Right lobe of liver (tissue), 6 donors: ENCODE measurements around the gene LDLRAD3. TPM values are rescaled to one million over a fixed set of nuclear protein-coding genes. Genes with fewer than 3 reads are reported as not detected.

ENCODE experiments used
- ATAC-seq, 4 donors: fragments of 200-7000 bp; cut with Tn5 transposase; one replicate each; pipeline ENCODE4 v1.9.1; 2020; ENCODE audit warnings: mild to moderate bottlenecking in 4 of 4, moderate library complexity in 4 of 4
- DNase-seq, 3 donors: peaks; one replicate each; pipeline ENCODE4 v3.0.0-alpha.2; 2020
- H3K27ac ChIP-seq, 3 donors: fragments of 200-600 bp; one replicate each; pipeline ENCODE4 v1.8.0; 2022
- H3K27me3 ChIP-seq, 2 donors: fragments of 200-600 bp; one replicate each; pipeline ENCODE4 v1.8.0; 2022
- H3K36me3 ChIP-seq, 4 donors: fragments of 200-600 bp; sonication (generic) in 1 of 4; one replicate each; pipeline versions ENCODE4 v1.5.1 to v1.8.0; 2017 to 2022; ENCODE audit warnings: control low read depth in 1 of 4
- H3K4me1 ChIP-seq, 4 donors: fragments of 200-600 bp; sonication (generic) in 1 of 4; one replicate each; pipeline versions ENCODE4 v1.5.1 to v1.8.0; 2017 to 2022; ENCODE audit warnings: control low read depth in 1 of 4
- H3K4me3 ChIP-seq, 3 donors: fragments of 200-600 bp; one replicate each; pipeline ENCODE4 v1.8.0; 2022
- H3K9me3 ChIP-seq, 4 donors: fragments of 200-600 bp; sonication (generic) in 1 of 4; one replicate each; pipeline versions ENCODE4 v1.5.1 to v1.8.0; 2017 to 2022; ENCODE audit warnings: control low read depth in 1 of 4
- POLR2A ChIP-seq: fragments of 450-650 bp; IDR thresholded peaks from one replicate; pipeline ENCODE4 v1.6.1; 2017; ENCODE audit warnings: antibody characterized with exemption, mild to moderate bottlenecking
- WGBS: methylation state at CpG from one replicate; pipeline ENCODE4 v1.1.6; 2018; ENCODE audit warnings: low coverage, low lambda C conversion rate; ENCODE audit not compliant: insufficient coverage; ENCODE audit errors: missing lambda C conversion rate; 5-methylcytosine and 5-hydroxymethylcytosine counted together
- intact Hi-C, 2 donors: fragments of 100-400 bp; cut with DNase I; formaldehyde crosslinking; loops; one replicate each; pipeline versions ENCODE4 v1.11.2 to v1.14.1; 2022
- total RNA-seq, 6 experiments: library from RNA; depleted of rRNA in 2 of 6; stranded (reverse); fragments of >200 nt in 2 of 6; fragmentation: NEBNext Ultra II Directional in 3 of 6; extraction: Animal tissue kit (Norgen Biotek cat#: 25700) in 3 of 6; gene quantifications; one replicate each; pipeline versions ENCODE4 v1.1.0 to v1.2.4, GENCODE V29; 2016 to 2023
- TF ChIP-seq, protein P1 (sequence below), 4 donors: fragments of 200-600 bp in 3 of 4; fragments of 450-650 bp in 1 of 4; IDR thresholded peaks; one replicate each; pipeline versions ENCODE4 v1.5.1 to v1.8.0; 2016 to 2022; ENCODE audit warnings: antibody characterized with exemption in 4 of 4, mild to moderate bottlenecking in 2 of 4
- donor health status: DM: no; HTN: yes; CAD: no.
- donor health status: DM: no; HTN: no; CAD: no.
- donor health status: DM: no; HTN: no; CAD: no.
- donor health status: DM: no; HTN: yes; CAD: no.
- donor health status: DM: no; HTN: yes; CAD: no.

Gene LDLRAD3
- total RNA-seq, 6 experiments from 2014 or later = 0.62 to 3.3 (median 2.7) TPM

DNA sequence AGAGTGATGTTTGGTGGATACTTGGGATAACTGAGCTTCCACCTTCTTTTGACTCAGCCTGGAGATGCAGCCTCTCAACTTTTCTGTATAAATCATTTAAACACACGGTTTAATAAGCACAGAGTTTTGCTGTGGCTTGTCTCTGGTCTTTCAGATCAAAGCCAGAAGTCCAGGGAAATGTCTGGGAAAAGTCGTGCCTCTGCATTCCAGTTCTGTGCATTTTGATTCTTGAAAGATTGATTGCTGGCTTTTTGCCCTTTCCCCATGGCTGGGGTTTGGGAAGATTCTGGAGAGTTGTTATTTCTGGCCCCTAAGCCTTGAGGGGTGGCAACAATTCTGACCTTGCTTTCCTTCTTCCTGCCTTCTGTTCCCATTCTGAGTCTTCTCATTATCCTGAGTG lies 191.2 kb downstream of the LDLRAD3 start:
- H3K27me3 ChIP-seq = no peaks in the 10 kb centered on the region
- H3K4me3 ChIP-seq = no peak overlapping the region
- intact Hi-C loops = loop anchor here in 1 of 2 donors (10.0 kb wide), 1 partner anchor 520 kb away; the partner anchor contains the start of gene FJX1
- H3K9me3 ChIP-seq = no peaks in the 10 kb centered on the region
- TF ChIP-seq, protein P1, sequence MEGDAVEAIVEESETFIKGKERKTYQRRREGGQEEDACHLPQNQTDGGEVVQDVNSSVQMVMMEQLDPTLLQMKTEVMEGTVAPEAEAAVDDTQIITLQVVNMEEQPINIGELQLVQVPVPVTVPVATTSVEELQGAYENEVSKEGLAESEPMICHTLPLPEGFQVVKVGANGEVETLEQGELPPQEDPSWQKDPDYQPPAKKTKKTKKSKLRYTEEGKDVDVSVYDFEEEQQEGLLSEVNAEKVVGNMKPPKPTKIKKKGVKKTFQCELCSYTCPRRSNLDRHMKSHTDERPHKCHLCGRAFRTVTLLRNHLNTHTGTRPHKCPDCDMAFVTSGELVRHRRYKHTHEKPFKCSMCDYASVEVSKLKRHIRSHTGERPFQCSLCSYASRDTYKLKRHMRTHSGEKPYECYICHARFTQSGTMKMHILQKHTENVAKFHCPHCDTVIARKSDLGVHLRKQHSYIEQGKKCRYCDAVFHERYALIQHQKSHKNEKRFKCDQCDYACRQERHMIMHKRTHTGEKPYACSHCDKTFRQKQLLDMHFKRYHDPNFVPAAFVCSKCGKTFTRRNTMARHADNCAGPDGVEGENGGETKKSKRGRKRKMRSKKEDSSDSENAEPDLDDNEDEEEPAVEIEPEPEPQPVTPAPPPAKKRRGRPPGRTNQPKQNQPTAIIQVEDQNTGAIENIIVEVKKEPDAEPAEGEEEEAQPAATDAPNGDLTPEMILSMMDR (IDR thresholded peaks at IDR 0.05) = no peak
- TF ChIP-seq POLR2A = no peak
- no peak overlapping the region for H3K27ac ChIP-seq
- H3K4me1 ChIP-seq = no peaks in the 10 kb centered on the region
- no peaks in the 10 kb centered on the region for H3K36me3 ChIP-seq
- DNase-seq = no peak
- WGBS = 14% methylated on average over 2 of the region's 2 CpGs
- ATAC-seq = no peak

GRCh38 chr11:36139767-36140166 lies 195.9 kb downstream of the LDLRAD3 start:
- WGBS = 46% methylated on average over 2 of the region's 3 CpGs
- H3K4me1 ChIP-seq = no peaks in the 10 kb centered on the region
- no peaks in the 10 kb centered on the region for H3K27me3 ChIP-seq
- no peak for DNase-seq
- H3K27ac ChIP-seq = no peak overlapping the region
- H3K36me3 ChIP-seq = no peaks in the 10 kb centered on the region
- intact Hi-C loops = loop anchor here in 1 of 2 donors (10.0 kb wide), 1 partner anchor 525 kb away; the partner anchor contains the start of gene FJX1
- H3K4me3 ChIP-seq = no peak overlapping the region
- TF ChIP-seq, protein P1 (IDR thresholded peaks at IDR 0.05) = no peak
- TF ChIP-seq POLR2A = no peak
- no peak for ATAC-seq
- H3K9me3 ChIP-seq = no peaks in the 10 kb centered on the region

DNA sequence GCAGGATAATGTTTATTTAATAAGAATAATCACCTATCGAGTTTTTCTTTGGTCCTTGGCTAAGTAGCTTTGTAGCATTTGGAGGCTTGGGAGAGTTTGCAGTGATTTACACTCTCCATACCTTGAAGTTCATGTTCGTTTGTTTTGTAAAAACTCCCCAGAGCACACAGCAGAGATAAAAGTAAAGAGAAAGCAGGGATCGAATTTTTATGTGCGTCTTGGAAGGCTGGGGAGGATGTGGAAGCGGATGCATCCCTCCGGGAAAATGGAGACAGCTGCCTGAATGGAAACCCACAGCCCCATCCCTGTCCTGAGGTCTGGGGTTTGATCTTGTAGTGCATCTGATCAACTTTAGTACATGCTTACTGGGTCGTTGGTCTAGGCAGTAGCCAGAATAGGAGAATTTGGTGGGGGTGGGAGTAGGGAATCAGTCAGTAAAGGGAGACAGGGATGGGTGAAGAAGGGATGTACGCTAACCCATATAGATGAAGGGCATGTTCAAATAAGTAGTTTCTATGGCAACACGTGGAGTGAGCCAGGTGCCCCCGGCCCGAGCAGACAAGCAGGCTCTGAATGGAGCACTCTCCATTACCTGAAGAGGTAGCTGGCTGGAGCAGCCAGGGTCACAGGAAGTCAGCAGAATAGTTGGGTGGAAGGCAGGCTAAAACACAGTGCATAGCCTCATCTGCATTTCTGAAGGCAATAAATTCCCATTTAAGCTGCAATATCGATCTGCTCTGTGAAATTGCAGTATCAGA lies 197.5 kb downstream of the LDLRAD3 start:
- ATAC-seq (no peak), DNase-seq (no peak)
- Histone ChIP-seq H3K4me1 (no peaks in the 10 kb centered on the region), H3K4me3 (no peak overlapping the region), H3K9me3 (no peaks in the 10 kb centered on the region), H3K36me3 (no peaks in the 10 kb centered on the region), H3K27me3 (no peaks in the 10 kb centered on the region), H3K27ac (no peak overlapping the region)
- 56% methylated on average over 11 of the region's 12 CpGs for WGBS
- TF ChIP-seq POLR2A = no peak
- intact Hi-C loops = no loop called here

- H3K4me3 ChIP-seq = no peak overlapping the region
- H3K9me3 ChIP-seq = no peaks in the 10 kb centered on the region
- no peaks in the 10 kb centered on the region for H3K27me3 ChIP-seq
- intact Hi-C loops = no loop called here
- H3K4me1 ChIP-seq = no peaks in the 10 kb centered on the region
- H3K36me3 ChIP-seq = no peaks in the 10 kb centered on the region
- TF ChIP-seq POLR2A = no peak
- TF ChIP-seq, protein P1 (IDR thresholded peaks at IDR 0.05) = no peak
- no peak for DNase-seq
- H3K27ac ChIP-seq = no peak overlapping the region
- no peak for ATAC-seq
- 56% methylated on average over 2 of the region's 2 CpGs for WGBS
Observed at GRCh38 chr11:36141956-36142355, 198.1 kb downstream of the LDLRAD3 start.

GRCh38 chr11:36142439-36142838 lies 198.6 kb downstream of the LDLRAD3 start:
- Histone ChIP-seq H3K27ac (no peak overlapping the region), H3K4me3 (no peak overlapping the region)
- intact Hi-C loops = no loop called here

More at GRCh38 chr11:36142439-36142838, 198.6 kb downstream of the LDLRAD3 start:
- Histone ChIP-seq H3K9me3 (no peaks in the 10 kb centered on the region), H3K36me3 (no peaks in the 10 kb centered on the region), H3K4me1 (no peaks in the 10 kb centered on the region), H3K27me3 (no peaks in the 10 kb centered on the region)
- ATAC-seq = no peak
- DNase-seq = no peak
- TF ChIP-seq, protein P1 (IDR thresholded peaks at IDR 0.05) = no peak
- TF ChIP-seq POLR2A = no peak
- WGBS = 65% methylated on average over 7 of the region's 8 CpGs
